NCI-H2081 treated with DMSO at 0.1 percent for 48 hours (cell line): Measurements from ENCODE around the gene LRRC56.
A peak's percentile ranks its signal among the peaks of the same experiment; 100 is the strongest.

Experiments used
- DNase-seq: peaks from one replicate; lab custom pipeline; 2025; lab: John Stamatoyannopoulos, UW

The LRRC56 gene, protein sequence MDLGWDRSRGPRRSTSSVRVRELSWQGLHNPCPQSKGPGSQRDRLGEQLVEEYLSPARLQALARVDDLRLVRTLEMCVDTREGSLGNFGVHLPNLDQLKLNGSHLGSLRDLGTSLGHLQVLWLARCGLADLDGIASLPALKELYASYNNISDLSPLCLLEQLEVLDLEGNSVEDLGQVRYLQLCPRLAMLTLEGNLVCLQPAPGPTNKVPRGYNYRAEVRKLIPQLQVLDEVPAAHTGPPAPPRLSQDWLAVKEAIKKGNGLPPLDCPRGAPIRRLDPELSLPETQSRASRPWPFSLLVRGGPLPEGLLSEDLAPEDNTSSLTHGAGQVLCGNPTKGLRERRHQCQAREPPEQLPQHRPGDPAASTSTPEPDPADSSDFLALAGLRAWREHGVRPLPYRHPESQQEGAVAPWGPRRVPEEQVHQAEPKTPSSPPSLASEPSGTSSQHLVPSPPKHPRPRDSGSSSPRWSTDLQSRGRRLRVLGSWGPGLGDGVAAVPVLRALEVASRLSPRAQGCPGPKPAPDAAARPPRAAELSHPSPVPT

DNA sequence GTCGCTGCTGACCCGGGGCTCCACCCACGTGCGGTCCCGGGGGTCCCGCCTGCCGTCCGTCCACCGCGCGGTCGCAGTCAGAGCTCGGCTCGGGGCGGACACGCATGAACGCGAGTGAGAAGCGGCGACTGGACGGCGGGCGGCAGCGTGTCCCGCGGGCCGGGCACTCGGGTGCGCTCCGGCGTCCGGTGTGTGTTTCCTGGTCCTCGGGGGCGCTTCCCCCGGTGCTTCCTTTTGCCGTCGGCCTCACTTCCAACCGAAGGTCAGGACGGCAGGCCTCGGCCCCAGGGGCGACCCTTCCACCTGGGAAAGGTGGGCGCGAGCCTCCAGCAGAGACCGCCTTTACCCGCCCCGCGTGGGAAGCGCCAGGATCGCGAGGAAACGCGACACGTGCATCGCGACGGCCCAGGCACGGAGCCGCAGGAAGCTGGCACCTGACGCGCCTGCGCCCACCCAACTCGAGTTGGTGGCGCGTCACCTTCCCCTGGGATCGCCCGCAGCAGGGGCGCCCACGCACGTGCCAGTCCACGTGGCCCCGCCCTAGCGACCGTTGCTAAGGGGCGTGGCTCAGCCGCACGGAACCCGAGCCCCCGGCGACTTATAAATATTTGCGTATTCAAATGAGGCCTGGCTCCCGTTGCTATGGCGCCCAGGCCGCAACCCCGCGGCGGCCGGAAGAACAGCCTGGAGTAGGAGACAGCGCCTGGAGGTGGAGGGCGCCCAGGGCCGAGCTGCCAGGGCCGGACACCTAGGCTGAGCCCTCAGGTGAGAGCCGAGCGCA lies at the start of gene LRRC56:
Gene LRRC56 (plus strand): TSS at position 687 of the 781 bp plus-strand sequence. CDS start 3,158 bp downstream, outside the sequence.
- peak; percentile 70 for DNase-seq

DNA sequence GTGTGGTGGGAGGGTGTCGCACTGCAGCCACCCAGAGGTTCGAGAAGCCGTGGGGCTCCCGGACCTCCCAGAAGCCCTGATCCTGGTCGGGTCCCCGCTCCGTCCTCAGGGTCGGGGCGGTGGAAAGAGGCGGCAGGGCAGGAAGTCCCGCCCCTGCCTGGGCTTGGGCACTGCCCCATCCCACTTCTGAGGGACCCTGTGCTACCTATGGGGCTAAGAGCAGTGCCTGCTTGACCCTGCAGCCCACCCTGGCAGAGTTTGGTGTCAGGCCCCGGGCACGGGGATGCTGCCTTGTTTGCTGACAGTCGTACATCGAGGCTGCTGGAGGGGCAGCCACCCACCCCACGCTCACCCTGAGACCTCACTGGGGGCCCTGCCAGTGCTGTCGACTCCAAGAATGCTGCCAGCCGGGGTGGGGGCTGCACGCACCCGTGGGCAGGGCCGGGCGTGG lies 49.7 kb upstream of the LRRC56 start:
- DNase-seq = no peak

DNA sequence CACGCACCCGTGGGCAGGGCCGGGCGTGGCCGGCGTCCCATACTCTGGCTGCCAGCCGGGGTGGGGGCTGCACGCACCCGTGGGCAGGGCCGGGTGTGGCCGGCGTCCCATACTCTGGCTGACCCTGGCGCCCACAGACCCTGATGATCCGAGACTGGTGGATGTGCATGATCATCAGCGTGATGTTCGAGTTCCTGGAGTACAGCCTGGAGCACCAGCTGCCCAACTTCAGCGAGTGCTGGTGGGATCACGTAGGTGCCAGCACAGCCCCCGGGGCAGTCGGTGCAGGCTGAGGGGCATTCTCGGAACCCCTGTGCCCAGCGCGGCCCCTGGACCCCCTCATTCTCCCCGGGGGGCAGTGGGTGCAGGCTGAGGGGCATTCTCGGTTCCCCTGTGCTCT lies 49.3 kb upstream of the LRRC56 start:
- no peak for DNase-seq

DNA sequence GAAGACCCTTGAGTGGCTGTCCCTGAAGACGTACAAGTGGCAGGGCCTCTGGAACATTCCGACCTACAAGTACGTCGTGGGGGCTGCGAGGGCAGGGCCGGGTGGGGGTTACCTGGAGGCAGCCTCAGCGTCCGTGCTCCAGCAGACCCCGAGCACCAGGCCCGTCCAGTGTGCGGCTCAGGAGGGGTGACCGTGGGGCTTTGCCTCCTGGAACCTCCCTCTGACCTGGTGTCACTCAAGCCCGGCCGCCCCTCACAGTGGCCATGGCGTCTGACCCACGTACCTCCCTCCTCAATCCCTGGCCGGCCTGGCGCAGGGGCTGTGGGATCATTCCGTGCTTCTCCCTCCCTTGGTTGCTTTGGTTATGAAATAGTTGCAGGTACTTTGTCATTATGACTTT lies 48.7 kb upstream of the LRRC56 start:
- no peak for DNase-seq

DNA sequence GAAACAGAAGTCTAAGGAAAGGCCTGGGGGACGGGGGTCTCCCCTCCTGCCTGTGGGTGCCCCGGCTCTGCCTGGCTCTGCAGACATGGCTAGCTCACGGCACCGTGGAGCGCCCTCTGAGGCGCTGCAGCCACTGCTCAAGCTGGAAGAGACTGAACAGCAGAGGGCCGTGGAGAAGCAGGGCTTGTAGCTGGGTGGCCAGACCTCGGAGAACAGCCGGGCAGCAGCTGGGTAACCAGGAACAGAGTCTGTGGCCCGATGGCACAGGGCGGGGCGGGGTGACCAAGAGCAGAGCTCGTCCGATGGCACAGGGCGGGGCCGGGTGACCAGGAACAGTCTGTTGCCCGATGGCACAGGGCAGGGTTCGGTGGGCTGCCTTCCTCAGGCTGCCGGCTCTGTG lies 48.3 kb upstream of the LRRC56 start:
- DNase-seq = no peak

DNA sequence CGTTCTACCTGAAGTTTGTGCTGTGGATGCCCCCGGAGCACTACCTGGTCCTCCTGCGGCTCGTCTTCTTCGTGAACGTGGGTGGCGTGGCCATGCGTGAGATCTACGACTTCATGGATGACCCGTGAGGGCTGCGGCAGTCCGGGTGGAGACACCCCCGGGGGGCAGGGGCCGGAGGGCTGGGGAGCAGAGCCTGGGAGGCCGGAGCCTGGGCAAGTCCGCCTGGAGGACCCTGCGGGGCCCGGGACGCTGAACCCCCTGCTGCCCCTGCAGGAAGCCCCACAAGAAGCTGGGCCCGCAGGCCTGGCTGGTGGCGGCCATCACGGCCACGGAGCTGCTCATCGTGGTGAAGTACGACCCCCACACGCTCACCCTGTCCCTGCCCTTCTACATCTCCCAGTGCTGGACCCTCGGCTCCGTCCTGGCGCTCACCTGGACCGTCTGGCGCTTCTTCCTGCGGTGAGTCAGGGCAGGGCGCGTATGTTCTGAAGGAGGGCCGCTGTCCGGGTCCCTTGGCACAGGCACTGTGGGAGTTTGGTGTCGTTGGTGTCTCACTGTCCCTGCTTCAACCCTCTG lies 47.6 kb upstream of the LRRC56 start:
- no peak for DNase-seq

DNA sequence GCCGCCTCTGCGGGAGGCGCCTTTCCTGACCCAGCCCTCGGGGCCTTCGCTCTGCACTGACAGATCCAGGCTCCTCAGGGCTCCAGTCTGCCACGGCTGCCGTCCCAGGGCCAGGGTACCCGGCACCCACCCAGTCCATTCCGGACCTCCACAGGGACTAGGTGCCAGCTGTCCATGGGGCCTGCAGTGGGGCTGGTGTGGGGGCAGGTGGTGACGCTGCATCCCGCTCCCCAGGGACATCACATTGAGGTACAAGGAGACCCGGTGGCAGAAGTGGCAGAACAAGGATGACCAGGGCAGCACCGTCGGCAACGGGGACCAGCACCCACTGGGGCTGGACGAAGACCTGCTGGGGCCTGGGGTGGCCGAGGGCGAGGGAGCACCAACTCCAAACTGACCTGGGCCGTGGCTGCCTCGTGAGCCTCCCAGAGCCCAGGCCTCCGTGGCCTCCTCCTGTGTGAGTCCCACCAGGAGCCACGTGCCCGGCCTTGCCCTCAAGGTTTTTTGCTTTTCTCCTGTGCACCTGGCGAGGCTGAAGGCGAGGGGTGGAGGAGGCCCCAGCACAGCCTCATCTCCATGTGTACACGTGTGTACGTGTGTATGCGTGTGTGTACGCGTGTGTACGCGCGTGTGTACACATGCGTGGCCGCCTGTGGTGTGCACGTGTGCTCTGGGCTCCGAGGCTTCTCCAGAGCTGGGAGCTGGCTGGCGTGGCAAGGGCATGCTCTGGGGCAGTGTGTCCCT lies 47.0 kb upstream of the LRRC56 start:
- no peak for DNase-seq

DNA sequence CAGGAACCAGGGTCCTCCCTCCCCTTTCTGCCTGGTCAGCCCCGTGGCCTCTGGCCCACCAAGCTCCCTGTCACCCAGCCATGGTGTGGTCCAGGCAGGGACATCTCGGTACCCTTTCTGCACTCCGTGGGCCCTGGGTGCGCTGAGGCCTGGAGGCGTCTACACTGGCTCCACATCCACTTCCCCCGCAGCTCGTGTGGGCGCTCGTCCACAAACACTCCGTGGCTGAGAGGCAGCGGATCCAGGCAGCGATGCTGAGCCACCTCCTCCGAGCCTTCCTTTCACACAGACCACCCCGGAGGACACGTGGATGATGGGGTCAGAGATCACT lies 46.4 kb upstream of the LRRC56 start:
- DNase-seq = no peak

DNA sequence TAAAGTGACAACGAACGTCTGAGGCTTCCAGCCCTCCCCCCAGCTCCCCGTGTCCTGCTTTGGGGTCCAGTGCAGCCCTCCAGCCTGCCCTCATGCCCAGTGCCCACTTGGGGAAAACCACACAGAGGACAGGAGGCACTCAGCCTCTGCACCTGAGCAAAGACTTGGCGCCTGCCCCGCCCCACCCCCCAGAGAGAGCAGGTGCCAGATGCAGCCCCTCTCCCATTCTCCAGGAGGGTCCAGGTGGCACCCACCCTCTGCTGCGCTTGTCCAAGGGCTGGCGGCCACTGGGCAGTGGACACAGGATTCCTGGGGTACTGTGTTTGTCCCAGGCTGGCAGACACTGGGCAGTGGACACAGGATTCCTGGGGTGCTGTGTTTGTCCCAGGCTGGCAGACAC lies 46.0 kb upstream of the LRRC56 start:
- DNase-seq = no peak

DNA sequence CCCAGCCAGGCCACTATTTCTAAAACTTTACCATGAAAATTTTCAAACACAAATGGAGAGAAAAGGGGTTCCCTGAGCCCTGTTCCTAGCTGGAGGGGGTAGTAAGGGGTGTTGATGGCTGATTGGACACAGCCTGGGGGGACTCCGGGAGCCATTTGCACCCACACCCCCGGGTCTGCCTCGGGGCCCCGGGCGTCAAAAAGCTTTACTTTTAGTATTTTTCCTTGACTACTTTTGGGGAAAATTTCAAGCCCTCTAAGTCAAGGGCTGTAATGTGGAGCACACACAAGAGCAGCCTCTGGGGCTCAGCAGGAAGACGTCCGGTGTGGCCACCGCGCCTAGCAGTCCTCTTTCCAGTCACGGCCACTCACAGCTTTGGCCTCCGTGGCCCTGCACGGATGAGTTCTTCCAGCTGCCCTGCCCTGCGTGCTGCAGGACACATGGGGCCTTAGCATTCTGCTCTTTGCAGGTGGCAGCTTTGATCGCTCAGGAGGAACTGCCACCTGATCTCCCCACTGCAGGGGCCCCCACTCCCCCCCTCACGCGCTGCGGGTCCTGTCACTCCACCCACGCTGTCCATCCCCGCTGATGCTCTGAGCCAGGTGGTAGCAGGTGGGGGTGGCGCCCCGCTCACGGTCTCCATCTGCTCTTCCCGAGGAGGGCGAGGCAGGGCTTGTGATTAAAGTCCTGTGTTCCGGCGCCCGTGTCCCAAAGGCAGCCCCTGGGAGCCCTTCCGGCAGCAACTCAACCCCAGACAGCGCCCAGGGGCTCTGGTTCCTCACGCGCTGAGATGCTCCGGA lies 44.7 kb upstream of the LRRC56 start:
- peak; percentile 2 for DNase-seq

DNA sequence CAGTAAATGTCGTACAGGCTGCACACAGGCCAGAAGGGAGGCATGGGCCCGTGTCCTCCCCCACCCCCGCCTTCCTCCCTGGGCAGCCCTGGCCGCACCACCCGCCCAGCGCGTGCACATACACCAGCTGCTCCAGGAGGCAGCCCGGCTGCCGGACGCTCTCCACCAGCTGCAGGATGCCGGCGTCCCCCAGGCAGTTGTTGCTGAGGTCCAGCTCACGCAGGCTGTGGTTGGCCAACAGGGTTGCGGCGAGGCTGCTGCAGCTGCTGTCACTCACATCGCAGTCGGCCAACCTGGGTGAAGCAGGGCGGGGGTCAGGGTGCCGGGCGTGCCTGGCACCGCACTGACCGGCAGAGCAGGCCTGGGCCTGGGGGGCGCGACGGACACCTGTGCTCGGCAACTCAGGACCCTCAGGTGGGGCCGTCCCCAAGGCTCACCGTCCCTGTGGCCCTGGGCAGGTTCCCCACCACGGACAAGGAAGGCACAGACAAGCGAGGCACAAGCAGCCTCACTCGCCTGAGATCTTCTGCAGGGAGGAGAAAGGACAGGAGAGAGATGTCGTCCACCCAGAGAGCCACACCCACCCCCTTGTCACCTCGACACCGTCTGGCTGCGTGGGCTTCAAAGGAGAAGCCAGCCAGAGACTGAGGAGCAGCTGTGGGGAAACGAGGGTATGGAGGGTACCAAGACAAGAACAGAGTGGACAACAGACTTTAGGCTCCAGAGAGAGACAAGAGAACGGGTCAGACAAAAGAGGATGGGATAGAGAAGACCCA lies 42.4 kb upstream of the LRRC56 start:
- DNase-seq = no peak

DNA sequence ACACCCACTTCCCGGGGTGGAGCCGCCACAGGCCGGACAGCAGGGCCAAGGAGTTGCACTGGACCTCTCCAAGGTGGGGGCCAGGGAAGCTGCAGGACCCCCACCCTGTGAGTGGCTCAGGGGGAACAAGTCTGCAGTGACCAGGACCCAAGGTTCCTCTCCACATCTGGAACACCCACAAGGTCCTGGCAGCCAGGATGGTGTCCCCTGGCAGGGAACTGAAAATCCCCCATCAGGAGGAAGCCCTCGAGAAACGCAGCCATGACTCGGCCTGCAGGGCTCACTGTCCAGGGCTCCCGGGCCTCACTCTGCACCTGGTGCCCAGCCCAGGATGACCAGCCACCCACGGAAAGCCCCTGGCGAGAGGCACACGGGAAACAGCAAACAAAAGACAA lies 41.8 kb upstream of the LRRC56 start:
- DNase-seq = no peak

DNA sequence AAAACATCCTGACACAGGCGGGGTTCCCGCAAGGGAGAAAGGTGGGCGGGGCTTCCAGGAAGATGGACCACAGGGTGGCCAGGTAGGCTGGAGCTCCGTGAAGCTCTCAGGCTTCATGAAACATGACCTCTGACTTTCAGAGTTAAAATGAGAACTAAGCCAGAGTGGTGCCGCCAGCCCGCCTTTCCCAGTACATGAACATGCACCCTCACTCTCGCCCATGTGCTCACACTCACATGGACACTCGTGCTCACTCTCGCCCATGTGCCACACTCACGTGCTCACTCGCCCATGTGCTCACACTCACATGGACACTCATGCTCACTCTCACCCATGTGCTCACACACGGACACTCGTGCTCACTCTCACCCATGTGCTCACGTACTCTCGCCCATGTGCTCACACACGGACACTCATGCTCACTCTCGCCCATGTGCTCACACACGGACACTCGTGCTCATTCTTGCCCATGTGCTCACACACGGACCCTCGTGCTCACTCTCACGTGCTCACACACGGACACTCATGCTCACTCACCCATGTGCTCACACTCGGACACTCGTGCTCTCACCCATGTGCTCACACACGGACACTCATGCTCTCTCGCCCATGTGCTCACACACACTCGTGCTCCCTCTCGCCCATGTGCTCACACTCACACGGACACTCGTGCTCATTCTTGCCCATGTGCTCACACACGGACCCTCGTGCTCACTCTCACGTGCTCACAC lies 40.3 kb upstream of the LRRC56 start:
- no peak for DNase-seq

DNA sequence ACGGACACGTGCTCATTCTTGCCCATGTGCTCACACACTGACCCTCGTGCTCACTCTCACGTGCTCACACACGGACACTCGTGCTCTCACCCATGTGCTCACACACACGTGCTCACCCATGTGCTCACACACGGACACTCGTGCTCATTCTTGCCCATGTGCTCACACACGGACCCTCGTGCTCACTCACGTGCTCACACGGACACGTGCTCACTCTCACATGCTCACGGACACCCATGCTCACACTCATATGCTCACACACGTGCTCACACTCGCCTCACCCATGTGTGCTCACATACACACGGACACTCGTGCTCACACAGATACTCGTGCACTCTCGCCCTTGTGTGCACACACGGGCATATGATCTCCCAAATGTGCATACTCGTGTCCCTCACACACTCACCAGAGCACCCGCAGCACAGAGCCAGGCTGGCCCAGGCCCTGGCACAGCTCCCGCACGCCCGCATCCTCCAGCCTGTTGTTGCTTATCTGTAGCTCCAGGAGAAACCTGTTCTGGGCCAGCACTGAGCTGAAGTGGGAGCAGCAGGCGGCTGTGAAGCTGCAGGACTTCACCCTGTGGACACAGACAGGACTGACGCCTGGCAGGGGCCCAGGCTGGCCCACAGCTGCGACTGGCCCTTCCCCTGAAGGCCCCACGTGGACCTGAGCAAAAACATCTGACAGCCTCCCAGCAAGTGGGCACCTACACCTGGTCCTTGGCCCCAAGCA lies 39.6 kb upstream of the LRRC56 start:
- no peak for DNase-seq

DNA sequence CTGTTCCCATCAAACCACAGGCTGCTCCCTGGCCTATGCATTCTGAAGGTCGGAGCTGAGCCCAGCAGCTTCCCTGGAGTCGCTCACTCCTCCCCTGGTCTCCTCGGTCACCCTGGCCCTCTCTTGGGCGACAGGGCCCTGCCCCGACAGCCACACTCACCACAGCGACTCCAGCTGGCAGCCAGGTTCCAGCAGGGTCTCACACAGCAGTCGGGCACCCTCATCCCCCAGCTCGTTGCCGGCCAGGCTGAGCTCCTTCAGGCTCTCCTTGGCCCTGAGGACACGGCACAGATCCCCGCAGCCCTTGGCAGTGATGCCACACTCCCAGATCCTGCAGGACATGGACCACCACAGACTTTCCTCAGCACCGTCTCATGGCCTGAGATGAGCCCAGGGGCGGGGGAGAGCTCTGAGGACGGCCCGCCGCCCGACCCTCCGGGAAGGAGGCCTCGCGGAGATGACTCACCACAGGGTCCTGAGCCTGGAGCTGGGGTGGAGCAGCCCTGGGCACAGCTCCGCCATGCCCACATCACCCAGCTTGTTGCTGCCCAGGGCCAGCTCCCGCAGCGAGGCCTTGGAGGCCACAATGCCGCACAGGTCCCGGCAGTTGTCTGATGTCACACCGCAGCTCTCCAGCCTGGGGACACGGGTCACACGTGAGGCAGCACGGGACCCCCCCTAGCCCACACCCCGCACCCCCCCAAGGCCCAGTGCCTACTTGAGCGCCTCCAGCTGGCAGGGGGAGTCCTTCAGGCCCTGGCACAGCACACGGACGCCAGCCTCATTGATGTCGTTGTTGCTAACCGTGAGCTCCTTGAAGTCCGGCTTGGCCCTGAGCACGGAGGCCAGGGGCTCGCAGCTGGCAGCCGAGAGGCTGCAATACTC lies 38.8 kb upstream of the LRRC56 start:
- DNase-seq = no peak

DNA sequence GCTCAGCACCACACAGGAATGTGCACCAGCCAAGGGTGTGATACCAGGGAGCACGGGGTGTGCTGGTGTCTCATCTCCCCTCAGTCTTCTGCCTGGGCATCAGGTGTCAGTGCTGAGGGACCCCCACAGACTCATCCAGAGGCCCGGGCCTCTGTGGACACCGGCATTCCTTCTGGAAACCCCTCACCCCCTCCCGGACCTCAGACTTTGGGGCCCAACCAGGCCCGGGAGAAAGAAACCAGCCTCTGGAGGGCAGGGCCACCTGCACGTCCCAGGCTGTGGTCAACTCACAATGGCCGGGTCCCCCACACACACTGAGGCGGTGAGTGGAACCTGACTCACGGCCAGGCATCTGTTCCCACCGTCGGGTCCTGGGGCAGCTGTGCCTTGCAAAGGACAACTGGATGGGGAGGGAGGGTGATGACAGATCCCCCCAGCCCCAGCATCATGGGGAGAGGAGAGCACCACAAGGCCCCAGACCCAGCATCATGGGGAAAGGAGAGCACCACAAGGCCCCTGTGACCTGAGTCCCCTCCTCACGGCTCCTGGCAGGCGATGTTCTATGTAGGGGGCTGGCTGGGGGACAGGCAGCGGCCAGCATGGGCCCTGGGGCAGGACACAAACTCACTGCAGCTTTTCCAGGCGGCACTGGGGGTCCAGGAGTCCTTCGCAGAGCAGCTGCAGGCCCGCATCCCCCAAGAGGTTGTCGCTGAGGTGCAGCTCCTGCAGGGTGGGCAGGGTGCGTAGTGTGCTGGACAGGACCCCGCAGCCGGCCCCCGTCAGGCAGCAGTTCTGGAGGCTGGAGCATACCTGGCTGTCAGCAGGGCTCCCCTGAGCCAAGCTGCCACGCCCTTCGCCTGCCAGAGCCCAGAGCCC lies 37.9 kb upstream of the LRRC56 start:
- DNase-seq = no peak
